IMR-90 (cell line): ENCODE measurements around the gene ROCK2. TPM values are rescaled to one million over a fixed set of nuclear protein-coding genes. Genes with fewer than 3 reads are reported as not detected.

Source experiments
- ATAC-seq: fragments of 200-7000 bp; cut with Tn5 transposase; 2 replicates; pipeline ENCODE4 v1.9.1; 2020; ENCODE audit warnings: low read depth, mild to moderate bottlenecking, moderate library complexity
- BruUV-seq: library from RNA; stranded (reverse); fragments of 400-500 nt; replicated peaks from 2 replicates; lab custom pipeline; 2021; lab: Mats Ljungman, UMichigan
- CTCF ChIA-PET: fragments of 300-600 bp; formaldehyde crosslinking; extraction: SDS; loops from one replicate; lab custom pipeline; 2021; ENCODE audit warnings: antibody characterized with exemption; lab: Yijun Ruan, JAX
- POLR2A ChIA-PET: fragments of 300-600 bp; sonication (Branson Sonifier 250); formaldehyde crosslinking; loops from one replicate; lab custom pipeline; 2022; ENCODE audit warnings: antibody characterized with exemption; ENCODE audit not compliant: unreplicated experiment; lab: Charles Lee
- DNase-seq: peaks from one replicate; pipeline ENCODE4 v3.0.0; 2013
- H2AFZ ChIP-seq: replicated peaks from 2 replicates; pipeline ENCODE3; 2013; ENCODE audit warnings: low read length, mild to moderate bottlenecking; ENCODE audit not compliant: poor library complexity
- H2AK5ac ChIP-seq: 2 replicates; pipeline ENCODE4 v1.6.1; 2013; ENCODE audit warnings: low read depth, low read length, inconsistent platforms
- H2AK9ac ChIP-seq: replicated peaks from 2 replicates; pipeline ENCODE3; 2013; ENCODE audit warnings: mild to moderate bottlenecking, low read depth, low read length, moderate library complexity; ENCODE audit not compliant: poor library complexity
- H2BK120ac ChIP-seq: 2 replicates; pipeline ENCODE4 v1.6.1; 2013; ENCODE audit warnings: low read depth, low read length, inconsistent platforms
- H2BK15ac ChIP-seq: 3 replicates; pipeline ENCODE4 v1.6.1; 2013; ENCODE audit warnings: low read depth, low read length, inconsistent platforms
- H2BK20ac ChIP-seq: 2 replicates; pipeline ENCODE4 v1.6.1; 2013; ENCODE audit warnings: low read depth, mild to moderate bottlenecking, inconsistent platforms, low read length, moderate library complexity
- H2BK5ac ChIP-seq: 2 replicates; pipeline ENCODE4 v1.6.1; 2013; ENCODE audit warnings: mild to moderate bottlenecking, low read depth, low read length, inconsistent platforms; ENCODE audit not compliant: poor library complexity, severe bottlenecking
- H3K14ac ChIP-seq: replicated peaks from 2 replicates; pipeline ENCODE4 v1.6.1; 2013; ENCODE audit warnings: low read depth, low read length, inconsistent platforms
- H3K18ac ChIP-seq: 2 replicates; pipeline ENCODE4 v1.6.1; 2013; ENCODE audit warnings: low read depth, low read length, control low read depth
- H3K23ac ChIP-seq: 2 replicates; pipeline ENCODE4 v1.6.1; 2013; ENCODE audit warnings: low read depth, low read length, inconsistent platforms
- H3K27ac ChIP-seq: 2 replicates; pipeline ENCODE4 v1.5.1; 2013; ENCODE audit warnings: mild to moderate bottlenecking, control low read depth, low read length; ENCODE audit not compliant: insufficient read depth
- H3K27me3 ChIP-seq: 2 replicates; pipeline ENCODE4 v1.6.1; 2013; ENCODE audit warnings: low read length; ENCODE audit not compliant: control insufficient read depth, insufficient read depth
- H3K36me3 ChIP-seq: 2 replicates; pipeline ENCODE4 v1.6.1; 2013; ENCODE audit warnings: low read length, mixed read lengths; ENCODE audit not compliant: control insufficient read depth, insufficient read depth
- H3K4ac ChIP-seq: 2 replicates; pipeline ENCODE4 v1.6.1; 2013; ENCODE audit warnings: low read depth, low read length, inconsistent platforms
- H3K4me1 ChIP-seq: 2 replicates; pipeline ENCODE4 v1.6.1; 2013; ENCODE audit warnings: low read length, mixed read lengths; ENCODE audit not compliant: control insufficient read depth, insufficient read depth
- H3K4me2 ChIP-seq: 2 replicates; pipeline ENCODE4 v1.6.1; 2013; ENCODE audit warnings: low read depth, mild to moderate bottlenecking, control low read depth, low read length, moderate library complexity
- H3K4me3 ChIP-seq: 2 replicates; pipeline ENCODE4 v1.5.1; 2013; ENCODE audit warnings: low read depth, mild to moderate bottlenecking, control low read depth, low read length, moderate library complexity; ENCODE audit not compliant: insufficient read depth
- H3K56ac ChIP-seq: 2 replicates; pipeline ENCODE4 v1.6.1; 2013; ENCODE audit warnings: low read length, inconsistent platforms; ENCODE audit not compliant: insufficient read depth; ENCODE audit errors: extremely low read depth
- H3K79me1 ChIP-seq, 2 experiments: 2 replicates each; pipeline ENCODE4 v1.6.1; 2013; ENCODE audit warnings: low read length in 2 of 2, inconsistent platforms in 1 of 2, low read depth in 1 of 2
- H3K9ac ChIP-seq: 2 replicates; pipeline ENCODE4 v1.6.1; 2013; ENCODE audit warnings: low read depth, low read length, control low read depth
- H3K9me1 ChIP-seq: 2 replicates; pipeline ENCODE4 v1.6.1; 2013; ENCODE audit warnings: low read length, inconsistent platforms; ENCODE audit not compliant: insufficient read depth
- H3K9me3 ChIP-seq: 2 replicates; pipeline ENCODE4 v1.6.1; 2013; ENCODE audit warnings: low read length; ENCODE audit not compliant: control insufficient read depth, insufficient read depth
- H4K20me1 ChIP-seq: 2 replicates; pipeline ENCODE4 v1.6.1; 2013; ENCODE audit warnings: low read length, inconsistent platforms; ENCODE audit not compliant: insufficient read depth
- H4K5ac ChIP-seq: 2 replicates; pipeline ENCODE4 v1.6.1; 2013; ENCODE audit warnings: mild to moderate bottlenecking, low read depth, low read length, control low read depth
- H4K8ac ChIP-seq, 2 experiments: 2 replicates each; pipeline ENCODE4 v1.6.1; 2013; ENCODE audit warnings: low read depth in 2 of 2, low read length in 2 of 2, control low read depth in 1 of 2, inconsistent platforms in 1 of 2
- H4K91ac ChIP-seq: 2 replicates; pipeline ENCODE4 v1.6.1; 2013; ENCODE audit warnings: low read depth, low read length, inconsistent platforms; ENCODE audit not compliant: insufficient read depth
- CTCF ChIP-seq: conservative IDR thresholded peaks from 2 replicates; pipeline ENCODE4 v1.5.1; 2012; ENCODE audit warnings: mild to moderate bottlenecking, low read depth, low read length, improper control_type of control experiment
- ELK1 ChIP-seq: fragments of 150-350 bp; IDR thresholded peaks from 2 replicates; pipeline ENCODE4 v1.6.1; 2016; ENCODE audit warnings: low read depth, mild to moderate bottlenecking, low read length, moderate library complexity, borderline replicate concordance
- FOS ChIP-seq: fragments of 150-350 bp; IDR thresholded peaks from 2 replicates; pipeline ENCODE4 v1.6.1; 2016; ENCODE audit warnings: low read depth, low read length
- NFE2L2 ChIP-seq: fragments of 150-350 bp; IDR thresholded peaks from 2 replicates; pipeline ENCODE4 v1.6.1; 2016; ENCODE audit warnings: low read depth, mild to moderate bottlenecking, low read length
- POLR2A ChIP-seq: IDR thresholded peaks from 2 replicates; pipeline ENCODE4 v1.6.1; 2012; ENCODE audit warnings: mild to moderate bottlenecking, low read depth, low read length
- RFX5 ChIP-seq: IDR thresholded peaks from 2 replicates; pipeline ENCODE4 v1.8.0; 2012; ENCODE audit warnings: low read depth, mild to moderate bottlenecking, low read length, moderate library complexity
- USF2 ChIP-seq: fragments of 150-350 bp; IDR thresholded peaks from 2 replicates; pipeline ENCODE4 v1.6.1; 2017; ENCODE audit warnings: mild to moderate bottlenecking, antibody characterized with exemption, low read length, low read depth
- WGBS, 2 experiments: methylation state at CpG; one replicate each; pipeline versions ENCODE4 v1.1.5 to v1.1.7; 2013; ENCODE audit warnings: missing lambda C conversion rate in 2 of 2; ENCODE audit not compliant: insufficient read length in 1 of 2; ENCODE audit errors: extremely low coverage in 2 of 2; 5-methylcytosine and 5-hydroxymethylcytosine counted together
- dilution Hi-C: fragments of 300-500 bp; cut with HindIII; formaldehyde crosslinking; loops from one replicate; pipeline ENCODE4 v1.14.3; 2018; ENCODE audit warnings: low sequenced_read_pairs; ENCODE audit not compliant: unreplicated experiment
- in situ Hi-C: fragments of 300-500 bp; cut with MboI; formaldehyde crosslinking; loops from 3 replicates; pipeline ENCODE4 v1.14.3; 2019; ENCODE audit warnings: low sequenced_read_pairs, inconsistent platforms, mixed read lengths
- intact Hi-C: fragments of 100-400 bp; cut with micrococcal nuclease; formaldehyde crosslinking; loops from 2 replicates; pipeline ENCODE4 v1.10.0; 2022
- polyA plus RNA-seq, 3 experiments: library from polyadenylated mRNA; depleted of rRNA; stranded (reverse); fragments of >200 nt; gene quantifications; 2 replicates each; pipeline ENCODE4 v1.2.3, GENCODE V29; 2012; ENCODE audit warnings: low replicate concordance in 1 of 3
- total RNA-seq: library from RNA; depleted of rRNA; stranded (reverse); fragments of >200 nt; gene quantifications from 2 replicates; pipeline ENCODE4 v1.2.3, GENCODE V29; 2012

ROCK2 gene
- total and polyA plus RNA-seq, 2 of the 4 experiments (the other 2 are of a cell fraction) = 9.0 to 28.3 TPM

- POLR2A ChIA-PET = no interaction called here
- no peak for ATAC-seq
- no peak overlapping the region for H2AK9ac ChIP-seq
- peaks cover 0 to 9% of the 10 kb centered on the region in 2 experiments; a peak in 2 of 4 replicates for H3K79me1 ChIP-seq
- no peak overlapping the region for H2BK20ac ChIP-seq
- no peak overlapping the region for H3K9ac ChIP-seq
- no peak overlapping the region for H3K4me3 ChIP-seq
- H3K56ac ChIP-seq = no peak overlapping the region
- H3K9me1 ChIP-seq = 0 out of 2 replicates have a peak, but pooled peaks cover 2% of the 10 kb centered on the region
- H3K36me3 ChIP-seq = no peaks in the 10 kb centered on the region
- no peaks in the 10 kb centered on the region for H3K27me3 ChIP-seq
- H3K14ac ChIP-seq = no peak overlapping the region
- H4K91ac ChIP-seq = no peak overlapping the region
- no peak overlapping the region for H2AK5ac ChIP-seq
- H3K9me3 ChIP-seq = no peaks in the 10 kb centered on the region
- H4K8ac ChIP-seq = no peak overlapping the region
- dilution Hi-C loops (no loop called here), intact Hi-C loops (no loop called here), in situ Hi-C loops (no loop called here)
- H2AFZ ChIP-seq = no peak overlapping the region
- no peak overlapping the region for H4K5ac ChIP-seq
- no TSS peak for BruUV-seq
- no peak overlapping the region for H3K27ac ChIP-seq
- H2BK120ac ChIP-seq = no peak overlapping the region
- no peak overlapping the region for H2BK5ac ChIP-seq
- no peak overlapping the region for H3K4me2 ChIP-seq
- no peak for TF ChIP-seq ELK1
- no peak for TF ChIP-seq FOS
- TF ChIP-seq USF2 = no peak
- TF ChIP-seq NFE2L2 = no peak
- TF ChIP-seq POLR2A = no peak
- TF ChIP-seq RFX5 = no peak
- no peak for TF ChIP-seq CTCF
- peaks cover 82% of the 10 kb centered on the region for H4K20me1 ChIP-seq
- H3K18ac ChIP-seq = no peak overlapping the region
- WGBS, 2 experiments = 100% methylated on average over 1 of the region's 2 CpGs; no CpG with 5 or more reads in 1 of the 2 experiments
- H3K4ac ChIP-seq = no peak overlapping the region
- CTCF ChIA-PET = no interaction called here
- H3K23ac ChIP-seq = no peak overlapping the region
- H2BK15ac ChIP-seq = no peak overlapping the region
- H3K4me1 ChIP-seq = peaks cover 2% of the 10 kb centered on the region
- no peak for DNase-seq
These were observed 6.5 kb downstream of the ROCK2 start for GRCh38 chr2:11337909-11338308.
